Hematopoietic multipotent progenitor cell treated with erythropoietin and hydrocortisone succinate and interleukin-3 and kit ligand, for 6 days (in vitro differentiated cells): ENCODE measurements around the gene HID1.
"Not testable (repeated sequence)": the region's sequence is repeated elsewhere in the genome, so short reads cannot be mapped to it uniquely, and the experiment has no call there.

Experiments
- DNase-seq: peaks from one replicate; pipeline ENCODE4 v3.0.0-alpha.2; 2015

HID1 gene

GRCh38 chr17:74921026-74921681 lies 51.4 kb downstream of the HID1 start:
- no peak for DNase-seq

DNA sequence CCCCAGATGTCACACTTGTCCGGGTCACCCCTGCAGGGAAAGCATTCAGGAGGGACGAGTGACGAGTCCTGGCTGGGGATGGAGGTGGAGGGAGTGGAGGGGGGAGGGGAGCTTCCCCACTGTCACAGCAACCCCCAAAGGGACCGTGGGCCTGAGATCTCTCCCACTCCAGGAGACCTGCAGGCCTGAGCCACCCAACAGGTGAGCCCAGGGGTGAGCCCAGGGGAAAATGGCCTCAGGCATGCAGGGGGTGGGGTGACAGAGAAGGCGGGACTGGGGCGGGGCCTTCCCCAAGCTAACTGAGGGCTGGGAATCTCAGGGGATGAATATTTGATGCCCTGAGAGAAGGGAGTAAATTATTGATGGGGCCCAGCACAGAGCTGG lies 51.9 kb downstream of the HID1 start:
- DNase-seq = no peak

- no peak for DNase-seq
These were observed 52.3 kb downstream of the HID1 start for GRCh38 chr17:74920306-74920620.

DNA sequence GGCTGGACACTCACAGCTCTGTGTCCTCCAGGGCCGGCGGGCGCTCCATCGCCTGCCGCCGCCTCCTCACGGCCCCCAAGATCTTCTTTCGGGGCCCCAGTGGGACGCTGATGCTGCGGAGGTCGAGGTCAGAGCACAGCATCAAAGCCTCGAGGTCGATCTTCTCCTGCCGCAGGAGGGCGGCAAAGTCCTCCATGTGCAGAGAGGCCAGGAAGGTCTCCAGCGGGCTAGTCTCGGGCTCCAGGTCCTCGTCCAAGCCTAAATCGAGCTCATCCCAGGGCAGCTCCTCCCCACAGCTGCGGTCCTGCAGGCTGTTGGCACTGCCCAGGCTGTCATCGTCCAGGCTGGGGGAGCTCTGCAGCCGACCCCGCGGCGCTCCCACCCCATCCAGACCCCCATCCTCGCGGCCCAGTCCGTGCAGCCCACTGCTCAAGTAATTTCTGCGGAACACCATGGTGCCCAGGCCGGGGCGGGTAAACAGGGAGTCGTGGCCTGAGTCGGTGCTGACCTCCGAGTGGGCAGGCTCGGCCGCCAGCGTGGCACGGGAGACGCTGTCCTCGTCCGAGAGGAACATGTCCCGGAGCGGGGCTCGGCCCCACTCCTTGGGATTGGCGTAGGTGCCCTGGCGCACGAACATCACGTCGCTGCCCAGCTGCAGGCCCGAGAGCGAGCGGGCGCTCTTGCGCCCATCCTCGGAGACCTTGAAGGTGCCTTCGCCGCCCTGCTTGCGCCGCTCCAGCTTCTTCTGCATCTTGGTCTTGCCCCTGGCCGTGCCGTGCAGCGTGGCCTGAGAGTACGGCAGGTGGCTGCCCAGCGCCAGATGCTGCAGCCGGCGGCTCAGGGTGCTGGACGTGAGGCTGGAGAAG lies 52.9 kb downstream of the HID1 start:
- DNase-seq = peak; percentile 54

GRCh38 chr17:74918906-74919305 lies 53.7 kb downstream of the HID1 start:
- DNase-seq = no peak

GRCh38 chr17:74917430-74917829 lies 55.1 kb downstream of the HID1 start:
- DNase-seq = no peak

DNA sequence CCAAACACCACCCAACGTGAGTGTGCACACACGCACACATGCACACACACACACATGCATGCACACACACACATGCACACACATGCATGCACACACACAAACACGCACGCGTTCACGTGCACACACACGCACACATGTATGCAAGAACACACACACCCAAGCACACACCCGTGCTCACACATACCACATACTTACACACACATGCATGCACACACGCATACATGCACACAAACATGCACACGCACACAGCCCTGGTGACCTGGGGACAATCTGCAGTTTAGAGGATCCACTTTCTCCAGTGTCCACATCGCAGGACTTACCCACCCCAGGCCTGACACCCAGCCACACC lies 55.7 kb downstream of the HID1 start:
- DNase-seq = no peak

DNA sequence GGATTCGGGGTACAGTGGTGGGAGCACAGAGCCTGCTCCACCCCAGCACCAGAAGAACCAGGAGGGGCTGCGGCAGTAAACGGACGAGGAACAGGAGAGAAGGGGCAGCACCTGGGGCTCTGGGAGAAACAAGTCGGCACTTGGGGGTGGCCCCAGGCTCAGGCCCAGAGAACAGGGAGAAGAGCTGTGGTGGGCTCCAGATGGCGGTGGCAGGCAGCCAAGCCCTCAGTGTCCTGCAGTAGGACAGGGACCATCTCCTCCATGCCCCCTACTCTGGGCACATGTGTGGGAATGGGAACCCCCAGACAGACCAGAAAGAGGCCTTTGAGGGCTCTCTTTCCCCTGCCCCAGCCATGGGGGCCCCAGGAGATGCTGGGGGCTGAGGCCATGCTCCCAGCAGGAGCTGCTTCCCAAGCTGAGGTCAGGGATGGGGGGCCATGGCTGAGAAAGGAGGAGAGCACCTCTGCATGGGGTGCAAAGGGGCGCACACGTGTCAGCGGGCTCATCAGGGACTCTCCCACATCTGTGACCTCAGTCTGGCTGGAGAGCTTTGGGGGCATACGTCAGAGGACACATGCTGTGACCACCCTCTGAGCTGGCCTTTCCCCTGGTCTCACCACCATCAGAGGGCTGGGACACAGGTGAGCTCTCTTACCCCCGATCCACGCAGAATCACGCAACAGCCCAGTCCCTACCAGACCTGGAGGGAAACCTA lies 56.3 kb downstream of the HID1 start:
- DNase-seq = no peak

- not testable (repeated sequence) for DNase-seq
These were observed 61.1 kb downstream of the HID1 start for GRCh38 chr17:74911423-74911822.

DNA sequence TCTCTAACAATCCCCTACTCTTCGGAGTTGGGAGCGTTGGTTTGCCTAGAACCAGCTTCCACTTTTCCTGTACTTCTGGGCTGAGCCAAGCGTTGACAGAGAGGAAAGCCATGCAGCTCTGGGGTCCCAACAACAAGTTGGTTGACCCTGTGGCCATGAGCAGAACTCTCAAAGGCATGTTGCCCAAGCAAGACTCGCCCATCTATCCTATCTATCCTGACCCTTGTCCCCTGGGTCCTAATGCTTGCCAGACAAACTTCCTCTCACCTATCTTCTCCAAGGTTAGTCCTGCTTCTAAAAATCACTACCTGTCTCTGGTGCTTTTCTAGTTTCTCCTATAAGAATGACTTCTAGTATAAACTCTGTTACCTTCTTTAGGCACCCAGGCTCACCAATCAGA lies 63.5 kb downstream of the HID1 start:
- not testable (repeated sequence) for DNase-seq

GRCh38 chr17:74907012-74907411 lies 65.5 kb downstream of the HID1 start:
- no peak for DNase-seq

DNA sequence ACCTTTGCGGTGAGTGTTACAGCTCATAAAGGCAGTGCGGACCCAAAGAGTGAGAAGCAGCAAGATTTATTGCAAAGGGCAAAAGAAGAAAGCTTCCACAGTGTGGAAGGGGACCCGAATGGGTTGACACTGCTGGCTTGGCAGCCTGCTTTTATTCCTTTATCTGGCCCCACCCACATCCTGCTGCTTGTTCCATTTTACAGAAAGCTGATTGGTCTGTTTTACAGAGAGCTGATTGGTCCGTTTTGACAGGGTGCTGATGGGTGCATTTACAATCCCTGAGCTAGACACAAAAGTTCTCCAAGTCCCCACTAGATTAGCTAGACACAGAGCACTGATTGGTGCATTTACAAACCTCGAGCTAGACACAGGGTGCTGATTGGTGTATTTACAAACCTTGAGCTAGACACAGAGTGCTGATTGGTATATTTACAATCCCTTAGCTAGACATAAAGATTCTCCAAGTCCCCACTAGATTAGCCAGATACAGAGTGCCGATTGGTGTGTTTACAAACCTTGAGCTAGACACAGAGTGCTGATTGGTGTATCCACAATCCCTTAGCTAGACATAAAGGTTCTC lies 66.3 kb downstream of the HID1 start:
- not testable (repeated sequence) for DNase-seq

GRCh38 chr17:74904687-74905409 lies 67.7 kb downstream of the HID1 start:
- no peak for DNase-seq

- no peak for DNase-seq
These were observed 68.9 kb downstream of the HID1 start for GRCh38 chr17:74903671-74904070.

GRCh38 chr17:74903034-74903433 lies 69.5 kb downstream of the HID1 start:
- DNase-seq = no peak

- DNase-seq = no peak
These were observed 71.0 kb downstream of the HID1 start for GRCh38 chr17:74901353-74902135.
